Measurements from ENCODE around the gene VDAC2.

GRCh38 chr10:75228834-75229233, 18.2 kb downstream of the VDAC2 start:
- TF ChIP-seq CTCF (IDR thresholded peaks at IDR 0.05) (no peak), POLR2AphosphoS5 (IDR thresholded peaks at IDR 0.05) (no peak), POLR2A (IDR thresholded peaks at IDR 0.05) (no peak), EP300 (IDR thresholded peaks at IDR 0.05; ENCODE audit: low read depth) (no peak)
